ENCODE results near the gene LCE1A.

LCE1A gene

GRCh38 chr1:152817309-152817708 is 10.0 kb upstream of the LCE1A start:
- no peak overlapping the region for H3K27ac ChIP-seq (ENCODE audit: insufficient read depth, low read length, poor library complexity, severe bottlenecking)
- no peak for DNase-seq
- no peaks in the 10 kb centered on the region for H3K27me3 ChIP-seq (replicated peaks; ENCODE audit: control insufficient read depth, insufficient read depth, low read length, poor library complexity, severe bottlenecking)
- H3K36me3 ChIP-seq (ENCODE audit: control insufficient read depth, insufficient read depth, low read length), result no peaks in the 10 kb centered on the region
- no peaks in the 10 kb centered on the region for H3K4me1 ChIP-seq (ENCODE audit: control insufficient read depth, insufficient read depth, low read length, poor library complexity, severe bottlenecking)
- no peak overlapping the region for H3K4me3 ChIP-seq (ENCODE audit: insufficient read depth, low read depth, low read length, poor library complexity, severe bottlenecking)
- no peaks in the 10 kb centered on the region for H3K9me3 ChIP-seq (ENCODE audit: control insufficient read depth, low read length)

- no peak for DNase-seq
- H3K4me3 ChIP-seq (ENCODE audit: insufficient read depth, low read depth, low read length, poor library complexity, severe bottlenecking), result no peak overlapping the region
- H3K27me3 ChIP-seq (replicated peaks; ENCODE audit: control insufficient read depth, insufficient read depth, low read length, poor library complexity, severe bottlenecking), result no peaks in the 10 kb centered on the region
- H3K4me1 ChIP-seq (ENCODE audit: control insufficient read depth, insufficient read depth, low read length, poor library complexity, severe bottlenecking), result no peaks in the 10 kb centered on the region
- no peaks in the 10 kb centered on the region for H3K36me3 ChIP-seq (ENCODE audit: control insufficient read depth, insufficient read depth, low read length)
- H3K27ac ChIP-seq (ENCODE audit: insufficient read depth, low read length, poor library complexity, severe bottlenecking), result no peak overlapping the region
- H3K9me3 ChIP-seq (ENCODE audit: control insufficient read depth, low read length), result no peaks in the 10 kb centered on the region
Observed at GRCh38 chr1:152823294-152823693, 4.0 kb upstream of the LCE1A start.

GRCh38 chr1:152824964-152825363 is 2.3 kb upstream of the LCE1A start:
- DNase-seq, result no peak
- Histone ChIP-seq H3K9me3 (ENCODE audit: control insufficient read depth, low read length) (no peaks in the 10 kb centered on the region), H3K27me3 (replicated peaks; ENCODE audit: control insufficient read depth, insufficient read depth, low read length, poor library complexity, severe bottlenecking) (no peaks in the 10 kb centered on the region), H3K36me3 (ENCODE audit: control insufficient read depth, insufficient read depth, low read length) (no peaks in the 10 kb centered on the region), H3K27ac (ENCODE audit: insufficient read depth, low read length, poor library complexity, severe bottlenecking) (no peak overlapping the region), H3K4me1 (ENCODE audit: control insufficient read depth, insufficient read depth, low read length, poor library complexity, severe bottlenecking) (no peaks in the 10 kb centered on the region), H3K4me3 (ENCODE audit: insufficient read depth, low read depth, low read length, poor library complexity, severe bottlenecking) (no peak overlapping the region)

- no peak overlapping the region for H3K27ac ChIP-seq (ENCODE audit: insufficient read depth, low read length, poor library complexity, severe bottlenecking)
- H3K9me3 ChIP-seq (ENCODE audit: control insufficient read depth, low read length), result no peaks in the 10 kb centered on the region
Observed at GRCh38 chr1:152836870-152837269, 9.6 kb downstream of the LCE1A start.

DNA sequence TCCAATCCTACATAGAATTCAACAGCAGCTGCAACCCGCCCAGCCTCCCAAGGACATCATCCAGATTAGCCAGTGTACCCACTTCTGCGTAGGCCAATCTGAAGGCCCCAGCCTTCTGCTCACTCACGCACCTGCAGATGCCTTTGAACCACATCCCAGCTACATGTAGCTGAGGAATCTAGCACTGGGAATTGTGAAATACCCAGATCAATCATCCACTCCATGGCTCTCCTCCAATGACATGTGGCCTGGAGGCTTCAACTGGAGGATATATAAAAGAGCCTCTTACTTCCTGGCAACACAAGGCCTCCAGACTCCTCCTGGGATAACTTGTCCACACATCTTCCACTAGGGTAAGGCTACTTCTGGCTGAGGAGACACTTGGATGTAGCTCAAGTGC is 15.3 kb downstream of the LCE1A start, which contains the start of gene LCE6A:
Gene LCE6A (plus strand): TSS at position 301 of the 400 bp plus-strand sequence. CDS start 665 bp downstream, outside the sequence.
- Histone ChIP-seq H3K9me3 (ENCODE audit: control insufficient read depth, low read length) (no peaks in the 10 kb centered on the region), H3K36me3 (ENCODE audit: control insufficient read depth, insufficient read depth, low read length) (no peaks in the 10 kb centered on the region), H3K27me3 (replicated peaks; ENCODE audit: control insufficient read depth, insufficient read depth, low read length, poor library complexity, severe bottlenecking) (no peaks in the 10 kb centered on the region), H3K4me1 (ENCODE audit: control insufficient read depth, insufficient read depth, low read length, poor library complexity, severe bottlenecking) (no peaks in the 10 kb centered on the region), H3K4me3 (ENCODE audit: insufficient read depth, low read depth, low read length, poor library complexity, severe bottlenecking) (no peak within 1 kb of the TSS), H3K27ac (ENCODE audit: insufficient read depth, low read length, poor library complexity, severe bottlenecking) (no peak within 1 kb of the TSS)
- no peak for DNase-seq

More at GRCh38 chr1:152836870-152837269, 9.6 kb downstream of the LCE1A start:
- Histone ChIP-seq H3K4me3 (ENCODE audit: insufficient read depth, low read depth, low read length, poor library complexity, severe bottlenecking) (no peak overlapping the region), H3K4me1 (ENCODE audit: control insufficient read depth, insufficient read depth, low read length, poor library complexity, severe bottlenecking) (no peaks in the 10 kb centered on the region), H3K27me3 (replicated peaks; ENCODE audit: control insufficient read depth, insufficient read depth, low read length, poor library complexity, severe bottlenecking) (no peaks in the 10 kb centered on the region), H3K36me3 (ENCODE audit: control insufficient read depth, insufficient read depth, low read length) (no peaks in the 10 kb centered on the region)
- DNase-seq, result no peak

GRCh38 chr1:152855661-152856060 is 28.4 kb downstream of the LCE1A start:
- H3K27me3 ChIP-seq (replicated peaks; ENCODE audit: control insufficient read depth, insufficient read depth, low read length, poor library complexity, severe bottlenecking), result no peaks in the 10 kb centered on the region
- H3K4me1 ChIP-seq (ENCODE audit: control insufficient read depth, insufficient read depth, low read length, poor library complexity, severe bottlenecking), result no peaks in the 10 kb centered on the region
- no peaks in the 10 kb centered on the region for H3K36me3 ChIP-seq (ENCODE audit: control insufficient read depth, insufficient read depth, low read length)
- no peak overlapping the region for H3K4me3 ChIP-seq (ENCODE audit: insufficient read depth, low read depth, low read length, poor library complexity, severe bottlenecking)
- H3K27ac ChIP-seq (ENCODE audit: insufficient read depth, low read length, poor library complexity, severe bottlenecking), result no peak overlapping the region
- no peaks in the 10 kb centered on the region for H3K9me3 ChIP-seq (ENCODE audit: control insufficient read depth, low read length)
- no peak for DNase-seq

GRCh38 chr1:152858062-152858461 is 30.8 kb downstream of the LCE1A start:
- H3K27me3 ChIP-seq (replicated peaks; ENCODE audit: control insufficient read depth, insufficient read depth, low read length, poor library complexity, severe bottlenecking), result no peaks in the 10 kb centered on the region
- no peak overlapping the region for H3K4me3 ChIP-seq (ENCODE audit: insufficient read depth, low read depth, low read length, poor library complexity, severe bottlenecking)
- H3K9me3 ChIP-seq (ENCODE audit: control insufficient read depth, low read length), result no peaks in the 10 kb centered on the region
- no peaks in the 10 kb centered on the region for H3K36me3 ChIP-seq (ENCODE audit: control insufficient read depth, insufficient read depth, low read length)
- no peaks in the 10 kb centered on the region for H3K4me1 ChIP-seq (ENCODE audit: control insufficient read depth, insufficient read depth, low read length, poor library complexity, severe bottlenecking)
- H3K27ac ChIP-seq (ENCODE audit: insufficient read depth, low read length, poor library complexity, severe bottlenecking), result no peak overlapping the region
- no peak for DNase-seq

- Histone ChIP-seq H3K4me1 (ENCODE audit: control insufficient read depth, insufficient read depth, low read length, poor library complexity, severe bottlenecking) (no peaks in the 10 kb centered on the region), H3K4me3 (ENCODE audit: insufficient read depth, low read depth, low read length, poor library complexity, severe bottlenecking) (no peak within 1 kb of the TSS), H3K9me3 (ENCODE audit: control insufficient read depth, low read length) (no peaks in the 10 kb centered on the region), H3K27me3 (replicated peaks; ENCODE audit: control insufficient read depth, insufficient read depth, low read length, poor library complexity, severe bottlenecking) (peaks cover 4% of the 10 kb centered on the region), H3K27ac (ENCODE audit: insufficient read depth, low read length, poor library complexity, severe bottlenecking) (no peak within 1 kb of the TSS), H3K36me3 (ENCODE audit: control insufficient read depth, insufficient read depth, low read length) (no peaks in the 10 kb centered on the region)
- DNase-seq, result no peak
Observed at GRCh38 chr1:152859696-152860095, 32.4 kb downstream of the LCE1A start, which contains the start of gene LCE7A. Gene LCE7A, plus strand, starts transcription at chr1:152859996. Its CDS starts 702 bp downstream, at chr1:152860698.

- no peak overlapping the region for H3K27ac ChIP-seq (ENCODE audit: insufficient read depth, low read length, poor library complexity, severe bottlenecking)
- no peaks in the 10 kb centered on the region for H3K4me1 ChIP-seq (ENCODE audit: control insufficient read depth, insufficient read depth, low read length, poor library complexity, severe bottlenecking)
- H3K9me3 ChIP-seq (ENCODE audit: control insufficient read depth, low read length), result no peaks in the 10 kb centered on the region
- no peaks in the 10 kb centered on the region for H3K36me3 ChIP-seq (ENCODE audit: control insufficient read depth, insufficient read depth, low read length)
- DNase-seq, result no peak
- no peak overlapping the region for H3K4me3 ChIP-seq (ENCODE audit: insufficient read depth, low read depth, low read length, poor library complexity, severe bottlenecking)
- peaks cover 4% of the 10 kb centered on the region for H3K27me3 ChIP-seq (replicated peaks; ENCODE audit: control insufficient read depth, insufficient read depth, low read length, poor library complexity, severe bottlenecking)
Observed at GRCh38 chr1:152860129-152860528, 32.9 kb downstream of the LCE1A start.

DNA sequence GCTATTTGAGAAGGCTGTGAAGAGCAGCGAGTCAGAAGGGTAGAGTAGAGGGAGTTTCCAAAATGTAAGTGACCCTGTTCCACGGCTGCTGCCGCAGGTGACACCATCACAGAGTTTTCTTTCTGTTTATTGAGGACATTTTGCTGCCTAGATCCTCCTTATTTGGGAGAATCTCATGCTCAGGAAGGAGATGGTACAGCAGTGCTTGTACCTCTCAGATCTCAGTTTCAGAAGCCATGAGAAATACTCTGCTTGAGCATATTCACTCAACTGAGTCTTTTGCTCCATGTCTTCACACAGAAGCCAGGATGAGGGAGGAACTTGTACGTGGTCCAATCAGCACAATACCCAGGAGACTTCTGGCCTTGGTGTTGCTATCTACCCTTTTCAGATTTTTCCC is 34.1 kb downstream of the LCE1A start:
- Histone ChIP-seq H3K4me3 (ENCODE audit: insufficient read depth, low read depth, low read length, poor library complexity, severe bottlenecking) (no peak overlapping the region), H3K9me3 (ENCODE audit: control insufficient read depth, low read length) (no peaks in the 10 kb centered on the region), H3K27me3 (replicated peaks; ENCODE audit: control insufficient read depth, insufficient read depth, low read length, poor library complexity, severe bottlenecking) (peaks cover 4% of the 10 kb centered on the region), H3K36me3 (ENCODE audit: control insufficient read depth, insufficient read depth, low read length) (no peaks in the 10 kb centered on the region), H3K27ac (ENCODE audit: insufficient read depth, low read length, poor library complexity, severe bottlenecking) (no peak overlapping the region), H3K4me1 (ENCODE audit: control insufficient read depth, insufficient read depth, low read length, poor library complexity, severe bottlenecking) (no peaks in the 10 kb centered on the region)
- DNase-seq, result no peak

Measured in effector memory CD4-positive, alpha-beta T cell (primary cell).